ENCODE results near the gene SRGN.

SRGN gene

GRCh38 chr10:69051710-69052487 is 36.0 kb upstream of the SRGN start:
- Histone ChIP-seq H3K27me3 (ENCODE audit: control insufficient read depth, insufficient read depth, low read length) (no peaks in the 10 kb centered on the region), H3K9ac (ENCODE audit: low read depth, low read length) (no peak overlapping the region), H3K36me3 (ENCODE audit: insufficient read depth, low read length) (no peaks in the 10 kb centered on the region), H3K4me1 (ENCODE audit: control insufficient read depth, insufficient read depth, low read length) (peaks cover 24% of the 10 kb centered on the region), H3K4me3 (ENCODE audit: low read length) (no peak overlapping the region), H3K9me3 (replicated peaks; ENCODE audit: low read length) (no peaks in the 10 kb centered on the region), H3K4me2 (ENCODE audit: low read length) (no peak overlapping the region)

DNA sequence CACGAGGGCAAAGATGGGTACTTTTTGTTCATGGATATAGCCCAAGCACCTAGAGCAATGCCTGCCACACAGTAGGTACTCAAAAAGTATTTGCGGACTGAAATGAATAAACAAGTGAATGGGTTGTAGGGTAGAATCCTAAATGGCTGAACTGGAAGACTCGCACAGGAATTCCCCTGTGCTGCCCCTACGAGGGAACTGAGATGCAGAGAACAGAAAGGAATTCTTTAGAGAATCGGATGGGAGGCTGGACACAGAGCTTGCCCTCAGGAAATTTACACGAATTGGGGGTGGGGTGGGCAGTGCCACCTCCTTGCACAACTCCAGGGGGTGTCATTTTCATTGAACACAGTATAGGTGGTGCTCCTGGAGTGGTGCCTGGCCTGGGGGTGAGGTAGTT is 35.2 kb upstream of the SRGN start:
- peaks cover 29% of the 10 kb centered on the region for H3K4me1 ChIP-seq (ENCODE audit: control insufficient read depth, insufficient read depth, low read length)
- H3K4me2 ChIP-seq (ENCODE audit: low read length): no peak overlapping the region
- H3K9me3 ChIP-seq (replicated peaks; ENCODE audit: low read length): no peaks in the 10 kb centered on the region
- no peaks in the 10 kb centered on the region for H3K27me3 ChIP-seq (ENCODE audit: control insufficient read depth, insufficient read depth, low read length)
- no peaks in the 10 kb centered on the region for H3K36me3 ChIP-seq (ENCODE audit: insufficient read depth, low read length)
- H3K9ac ChIP-seq (ENCODE audit: low read depth, low read length): no peak overlapping the region
- no peak overlapping the region for H3K4me3 ChIP-seq (ENCODE audit: low read length)

DNA sequence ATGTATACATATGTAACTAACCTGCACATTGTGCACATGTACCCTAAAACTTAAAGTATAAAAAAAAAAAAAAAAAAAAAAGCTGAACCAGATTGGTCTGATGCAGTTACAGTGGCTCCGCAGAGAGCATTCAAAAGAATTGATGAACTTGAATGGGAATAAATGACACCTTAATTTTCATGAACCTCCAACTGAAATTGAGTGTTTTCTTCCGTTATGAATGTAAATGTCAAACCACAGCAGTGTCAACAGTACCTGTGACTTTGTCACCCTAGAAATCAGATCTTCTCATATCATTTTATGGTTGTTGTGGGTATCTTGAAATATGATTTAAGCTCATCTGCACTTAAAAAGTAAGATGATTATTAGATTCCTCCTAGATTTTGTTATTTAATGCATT is 32.7 kb upstream of the SRGN start:
- H3K9me3 ChIP-seq (replicated peaks; ENCODE audit: low read length): no peaks in the 10 kb centered on the region
- no peaks in the 10 kb centered on the region for H3K36me3 ChIP-seq (ENCODE audit: insufficient read depth, low read length)
- no peak overlapping the region for H3K4me2 ChIP-seq (ENCODE audit: low read length)
- H3K4me3 ChIP-seq (ENCODE audit: low read length): no peak overlapping the region
- H3K9ac ChIP-seq (ENCODE audit: low read depth, low read length): no peak overlapping the region
- no peaks in the 10 kb centered on the region for H3K27me3 ChIP-seq (ENCODE audit: control insufficient read depth, insufficient read depth, low read length)
- H3K4me1 ChIP-seq (ENCODE audit: control insufficient read depth, insufficient read depth, low read length): peaks cover 28% of the 10 kb centered on the region

DNA sequence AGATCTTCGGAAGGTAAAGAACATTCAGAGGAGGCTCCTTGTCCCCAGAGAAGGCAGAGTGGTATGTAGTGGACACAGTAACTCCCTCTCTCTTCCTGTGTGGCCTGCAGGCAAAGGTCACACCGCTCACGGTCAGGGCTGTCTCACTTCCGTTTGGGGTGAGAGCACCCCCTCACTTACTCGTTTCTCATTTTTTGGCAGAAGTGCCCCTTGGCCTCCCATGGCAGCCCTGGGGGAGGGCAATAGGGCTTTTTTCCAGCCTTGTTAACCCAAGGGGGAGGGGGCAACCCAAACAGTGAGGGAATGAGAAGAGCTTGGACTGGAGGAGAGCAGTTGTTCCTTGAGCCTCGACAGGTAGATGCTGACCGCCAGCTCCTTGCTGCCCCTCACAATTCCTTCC is 31.8 kb upstream of the SRGN start:
- Histone ChIP-seq H3K27me3 (ENCODE audit: control insufficient read depth, insufficient read depth, low read length) (no peaks in the 10 kb centered on the region), H3K4me2 (ENCODE audit: low read length) (no peak overlapping the region), H3K4me3 (ENCODE audit: low read length) (peak overlapping the region; percentile 10), H3K9me3 (replicated peaks; ENCODE audit: low read length) (no peaks in the 10 kb centered on the region), H3K36me3 (ENCODE audit: insufficient read depth, low read length) (no peaks in the 10 kb centered on the region), H3K9ac (ENCODE audit: low read depth, low read length) (no peak overlapping the region), H3K4me1 (ENCODE audit: control insufficient read depth, insufficient read depth, low read length) (peaks cover 36% of the 10 kb centered on the region)

DNA sequence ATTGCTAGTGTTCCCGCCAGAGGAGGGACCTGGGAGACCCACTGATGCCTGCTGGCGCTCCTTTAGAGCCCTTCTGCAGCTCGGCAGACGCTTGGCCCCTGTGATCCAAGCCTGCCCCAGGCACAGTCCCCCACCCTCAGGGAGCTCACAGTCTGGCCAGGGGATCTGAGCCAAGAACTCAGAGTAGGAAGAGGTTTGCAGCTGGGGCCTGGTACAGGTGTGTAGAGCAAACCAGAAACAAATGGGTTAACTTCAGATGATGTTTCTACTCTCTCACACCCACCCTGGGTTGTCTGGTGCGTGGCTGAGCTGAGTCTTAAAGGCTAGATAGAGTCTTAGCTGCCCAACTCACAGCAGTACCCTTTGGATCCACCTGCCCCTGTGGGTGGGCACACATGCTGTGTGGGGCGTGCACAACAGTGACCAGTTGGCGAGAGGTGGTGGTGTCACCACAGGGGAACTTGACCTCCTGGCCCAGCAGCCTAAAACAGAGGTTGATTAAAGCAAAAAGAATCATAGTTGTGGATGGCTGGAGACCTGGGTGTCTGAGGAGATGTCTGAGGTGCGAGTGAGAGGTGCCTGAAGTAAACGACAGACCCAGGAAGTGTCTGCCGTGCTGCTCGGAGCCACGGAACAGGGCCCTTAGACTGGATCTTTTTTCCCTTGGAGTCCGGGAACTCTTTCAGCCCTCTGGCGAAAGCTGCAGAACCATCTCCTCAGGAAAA is 31.2 kb upstream of the SRGN start:
- Histone ChIP-seq H3K4me2 (ENCODE audit: low read length) (no peak overlapping the region), H3K36me3 (ENCODE audit: insufficient read depth, low read length) (no peaks in the 10 kb centered on the region), H3K9me3 (replicated peaks; ENCODE audit: low read length) (no peaks in the 10 kb centered on the region), H3K4me3 (ENCODE audit: low read length) (no peak overlapping the region), H3K9ac (ENCODE audit: low read depth, low read length) (peak overlapping the region; percentile 51), H3K27me3 (ENCODE audit: control insufficient read depth, insufficient read depth, low read length) (no peaks in the 10 kb centered on the region), H3K4me1 (ENCODE audit: control insufficient read depth, insufficient read depth, low read length) (peaks cover 38% of the 10 kb centered on the region)

DNA sequence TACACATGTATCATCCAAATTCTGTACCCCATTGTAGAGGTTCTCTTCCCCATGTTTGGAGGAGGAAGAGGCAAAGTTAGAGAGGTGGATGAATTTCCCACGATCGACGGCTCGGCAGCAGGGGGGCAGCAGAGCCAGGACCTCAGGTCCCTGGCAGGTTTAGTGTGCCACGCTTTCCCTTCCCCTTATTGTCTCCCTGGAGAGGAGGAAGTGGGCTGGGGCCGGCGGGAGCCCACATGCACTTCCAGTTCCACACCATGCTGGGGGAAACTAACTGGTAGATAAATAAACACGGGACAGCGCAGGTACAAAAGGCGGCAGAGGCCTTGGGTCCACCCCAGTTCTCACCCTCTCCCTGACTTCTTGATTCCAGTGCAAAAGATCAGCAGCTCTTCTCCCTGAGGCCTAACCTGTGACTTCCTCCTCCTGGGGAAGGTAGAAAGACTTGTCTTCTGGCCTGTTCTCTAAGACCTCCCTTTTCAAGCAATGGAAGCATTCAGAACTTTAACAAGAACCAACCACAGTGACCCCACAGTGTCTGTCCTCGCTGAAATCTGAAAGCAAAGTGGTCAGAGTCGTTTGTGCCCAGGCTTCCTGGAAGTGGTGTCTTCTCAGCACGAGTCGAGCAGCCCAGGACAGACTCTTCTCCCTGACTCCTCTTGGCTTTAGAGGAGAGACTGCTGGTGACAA is 30.5 kb upstream of the SRGN start:
- no peaks in the 10 kb centered on the region for H3K9me3 ChIP-seq (replicated peaks; ENCODE audit: low read length)
- peak overlapping the region; percentile 51 for H3K9ac ChIP-seq (ENCODE audit: low read depth, low read length)
- H3K36me3 ChIP-seq (ENCODE audit: insufficient read depth, low read length): no peaks in the 10 kb centered on the region
- peak overlapping the region; percentile 32 for H3K4me2 ChIP-seq (ENCODE audit: low read length)
- no peak overlapping the region for H3K4me3 ChIP-seq (ENCODE audit: low read length)
- H3K4me1 ChIP-seq (ENCODE audit: control insufficient read depth, insufficient read depth, low read length): peaks cover 45% of the 10 kb centered on the region
- no peaks in the 10 kb centered on the region for H3K27me3 ChIP-seq (ENCODE audit: control insufficient read depth, insufficient read depth, low read length)

DNA sequence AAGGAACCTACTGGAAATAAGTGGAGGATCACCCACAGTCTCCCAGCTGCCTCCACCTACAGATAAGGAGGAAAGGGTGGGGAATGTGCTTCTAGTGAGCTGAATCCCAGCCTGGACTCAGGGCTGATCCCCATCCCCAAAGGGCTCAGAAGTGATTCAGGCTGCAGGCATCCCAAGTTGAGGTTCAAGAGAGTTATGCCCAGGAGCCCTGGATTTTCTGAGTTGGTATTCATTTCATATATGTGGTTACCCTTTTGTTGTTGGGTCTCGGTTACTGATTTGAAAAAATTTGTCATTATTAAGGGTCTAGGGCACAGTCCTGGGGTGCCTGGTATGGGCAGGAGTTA is 30.0 kb upstream of the SRGN start:
- H3K4me1 ChIP-seq (ENCODE audit: control insufficient read depth, insufficient read depth, low read length): peaks cover 51% of the 10 kb centered on the region
- no peaks in the 10 kb centered on the region for H3K36me3 ChIP-seq (ENCODE audit: insufficient read depth, low read length)
- peak overlapping the region; percentile 32 for H3K4me2 ChIP-seq (ENCODE audit: low read length)
- peak overlapping the region; percentile 51 for H3K9ac ChIP-seq (ENCODE audit: low read depth, low read length)
- H3K27me3 ChIP-seq (ENCODE audit: control insufficient read depth, insufficient read depth, low read length): no peaks in the 10 kb centered on the region
- H3K9me3 ChIP-seq (replicated peaks; ENCODE audit: low read length): no peaks in the 10 kb centered on the region
- H3K4me3 ChIP-seq (ENCODE audit: low read length): no peak overlapping the region

DNA sequence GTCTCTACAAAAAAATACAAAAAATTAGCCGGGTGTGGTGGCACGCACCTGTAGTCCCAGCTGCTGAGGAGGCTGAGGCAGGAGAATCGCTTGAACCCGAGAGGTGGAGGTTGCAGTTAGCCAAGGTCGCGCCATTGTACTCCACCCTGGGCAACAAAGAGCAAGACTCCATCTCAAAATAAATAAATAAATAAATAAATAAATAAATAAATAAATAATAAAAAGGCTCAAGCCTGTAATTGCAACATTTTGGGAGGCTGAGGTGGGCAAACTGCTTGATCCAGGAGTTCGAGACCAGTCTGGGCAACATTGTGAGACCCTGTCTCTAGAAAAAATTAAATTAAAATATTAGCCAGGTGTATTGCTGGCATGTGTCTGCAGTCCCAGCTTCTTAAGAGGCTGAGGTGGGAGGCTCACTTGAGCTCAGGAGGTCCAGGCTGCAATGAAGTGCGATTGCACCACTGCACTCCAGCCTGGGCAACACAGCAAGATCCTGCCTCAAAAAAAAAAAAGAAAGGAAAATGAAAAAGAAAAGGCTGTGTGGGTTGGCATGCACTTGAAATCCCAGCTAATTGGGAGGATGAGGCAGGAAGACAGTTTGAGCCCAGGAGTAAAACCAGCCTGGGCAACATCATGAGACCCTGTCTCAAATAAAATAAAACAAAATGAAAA is 27.6 kb upstream of the SRGN start:
- Histone ChIP-seq H3K4me1 (ENCODE audit: control insufficient read depth, insufficient read depth, low read length) (peaks cover 67% of the 10 kb centered on the region), H3K9ac (ENCODE audit: low read depth, low read length) (peak overlapping the region; percentile 49), H3K27me3 (ENCODE audit: control insufficient read depth, insufficient read depth, low read length) (no peaks in the 10 kb centered on the region), H3K4me2 (ENCODE audit: low read length) (no peak overlapping the region), H3K36me3 (ENCODE audit: insufficient read depth, low read length) (no peaks in the 10 kb centered on the region), H3K9me3 (replicated peaks; ENCODE audit: low read length) (no peaks in the 10 kb centered on the region), H3K4me3 (ENCODE audit: low read length) (no peak overlapping the region)

- H3K36me3 ChIP-seq (ENCODE audit: insufficient read depth, low read length): no peaks in the 10 kb centered on the region
- H3K9me3 ChIP-seq (replicated peaks; ENCODE audit: low read length): no peaks in the 10 kb centered on the region
- peak overlapping the region; percentile 76 for H3K4me2 ChIP-seq (ENCODE audit: low read length)
- no peaks in the 10 kb centered on the region for H3K27me3 ChIP-seq (ENCODE audit: control insufficient read depth, insufficient read depth, low read length)
- H3K9ac ChIP-seq (ENCODE audit: low read depth, low read length): peak overlapping the region; percentile 81
- H3K4me3 ChIP-seq (ENCODE audit: low read length): peak overlapping the region; percentile 29
- peaks cover 72% of the 10 kb centered on the region for H3K4me1 ChIP-seq (ENCODE audit: control insufficient read depth, insufficient read depth, low read length)
Observed at GRCh38 chr10:69061305-69062161, 26.4 kb upstream of the SRGN start.

GRCh38 chr10:69062901-69063300 is 25.0 kb upstream of the SRGN start:
- Histone ChIP-seq H3K36me3 (ENCODE audit: insufficient read depth, low read length) (no peaks in the 10 kb centered on the region), H3K4me1 (ENCODE audit: control insufficient read depth, insufficient read depth, low read length) (peaks cover 58% of the 10 kb centered on the region), H3K9ac (ENCODE audit: low read depth, low read length) (peak overlapping the region; percentile 81), H3K9me3 (replicated peaks; ENCODE audit: low read length) (no peaks in the 10 kb centered on the region), H3K4me3 (ENCODE audit: low read length) (no peak overlapping the region), H3K4me2 (ENCODE audit: low read length) (no peak overlapping the region), H3K27me3 (ENCODE audit: control insufficient read depth, insufficient read depth, low read length) (no peaks in the 10 kb centered on the region)
